ENCODE data around the gene RNPEPL1. TPM values are rescaled to one million over a fixed set of nuclear protein-coding genes. Genes with fewer than 3 reads are reported as not detected.

RNPEPL1 gene
- total RNA-seq, 4 donors from 2014 or later = 76.1 to 99.9 (median 78.6) TPM

DNA sequence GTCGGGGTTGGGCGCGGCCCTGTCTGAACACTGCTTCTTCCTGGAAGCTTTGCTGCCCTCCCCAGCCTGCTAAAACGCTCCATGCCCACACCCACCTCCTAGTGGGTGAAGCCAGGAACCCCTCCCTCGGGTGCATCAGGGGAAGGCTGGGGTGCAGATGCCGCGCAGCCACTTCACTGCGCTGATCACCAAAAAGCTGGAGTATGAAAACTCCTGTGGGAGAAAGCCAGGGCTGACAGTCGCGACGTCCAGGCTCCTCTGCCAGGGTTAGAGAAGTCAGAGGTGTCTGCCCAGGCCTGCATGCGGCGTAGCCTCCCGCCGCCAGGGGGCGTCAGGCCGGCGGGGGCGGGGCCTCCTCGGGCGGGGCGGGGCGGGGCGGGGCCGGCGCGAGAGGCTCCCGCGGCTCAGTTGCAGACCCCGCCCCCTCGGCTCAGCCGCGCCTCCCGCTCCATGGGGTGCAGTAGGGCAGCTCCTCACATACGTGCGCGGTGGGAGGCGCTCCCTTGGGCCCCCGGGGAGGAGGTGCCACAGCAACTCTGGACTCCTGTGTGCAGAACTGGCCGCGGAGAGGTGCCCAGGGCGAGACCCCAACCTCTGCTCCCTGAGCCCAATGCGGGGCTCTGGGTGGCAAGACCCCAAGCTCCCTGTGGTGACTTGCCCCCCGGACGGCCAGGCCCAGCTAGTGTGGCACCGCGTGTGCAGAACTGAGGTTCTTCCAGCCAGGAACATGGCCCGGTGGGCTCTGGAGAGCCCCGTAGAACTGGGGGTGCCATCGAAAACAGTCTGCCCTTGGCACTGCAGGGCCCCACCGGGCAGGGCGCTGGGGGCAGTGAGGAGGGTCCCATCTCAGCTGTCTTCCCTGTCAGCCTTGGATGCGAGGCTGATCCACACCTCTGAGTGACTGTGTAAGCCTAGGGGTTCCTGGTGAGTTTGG lies 1.8 kb upstream of the RNPEPL1 start:
- DNase-seq (ENCODE audit: low spot score in 2 of 2) = peak; percentile 90 to 99
- intact Hi-C loops (cut with DNase I; ENCODE audit: low total_unique reads) = no loop called here
- 3 to 15% methylated on average over 17 to 25 of the region's 53 CpGs for WGBS, 2 donors
- TF ChIP-seq POLR2A (IDR thresholded peaks at IDR 0.05) (no peak), CTCF (IDR thresholded peaks at IDR 0.05) (peak in 1 of 3 donors; percentile 50)
- no peak overlapping the region for H3K4me3 ChIP-seq (ENCODE audit: low read depth, poor library complexity, severe bottlenecking)

GRCh38 chr2:240567137-240567871 lies 980 bp upstream of the RNPEPL1 start:
- WGBS, 2 donors = 19 to 21% methylated on average over 22 to 26 of the region's 26 CpGs
- H3K4me3 ChIP-seq (ENCODE audit: low read depth, poor library complexity, severe bottlenecking) = peak overlapping the region; percentile 55
- TF ChIP-seq CTCF (IDR thresholded peaks at IDR 0.05) (no peak), POLR2A (IDR thresholded peaks at IDR 0.05) (no peak)
- intact Hi-C loops (cut with DNase I; ENCODE audit: low total_unique reads) = no loop called here
- DNase-seq (ENCODE audit: low spot score in 2 of 2) = peak; percentile 25 to 90

DNA sequence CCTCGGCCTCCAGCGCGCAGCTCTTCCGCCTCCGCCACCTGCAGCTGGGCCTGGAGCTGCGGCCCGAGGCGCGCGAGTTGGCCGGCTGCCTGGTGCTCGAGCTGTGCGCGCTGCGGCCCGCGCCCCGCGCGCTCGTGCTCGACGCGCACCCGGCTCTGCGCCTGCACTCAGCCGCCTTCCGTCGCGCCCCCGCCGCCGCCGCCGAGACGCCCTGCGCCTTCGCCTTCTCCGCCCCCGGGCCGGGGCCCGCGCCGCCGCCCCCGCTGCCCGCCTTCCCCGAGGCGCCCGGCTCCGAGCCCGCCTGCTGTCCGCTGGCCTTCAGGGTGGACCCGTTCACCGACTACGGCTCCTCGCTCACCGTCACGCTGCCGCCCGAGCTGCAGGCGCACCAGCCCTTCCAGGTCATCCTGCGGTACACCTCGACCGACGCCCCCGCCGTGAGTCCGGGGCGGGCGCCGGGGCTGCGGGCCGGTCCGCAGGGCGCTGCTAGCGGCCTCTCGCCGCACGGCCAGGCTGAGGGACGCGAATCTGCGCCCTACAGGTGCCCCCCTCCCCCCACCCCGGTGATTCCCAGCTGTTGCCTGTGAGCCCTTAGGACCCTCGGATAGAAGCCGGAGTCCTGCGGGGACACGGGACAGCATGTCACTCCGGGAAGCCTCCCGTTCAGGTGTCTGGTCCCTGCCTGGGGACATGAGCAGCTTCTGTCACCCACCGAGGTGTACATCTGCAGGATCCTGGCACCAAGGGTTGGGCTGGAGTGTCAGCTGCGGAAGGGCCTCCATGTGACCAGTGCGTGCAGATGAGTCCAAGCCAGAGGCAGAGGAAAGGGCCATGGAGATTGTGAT lies 616 bp downstream of the RNPEPL1 start:
- peak in 1 of 2 donors; percentile 88 for DNase-seq (ENCODE audit: low spot score in 2 of 2)
- WGBS, 2 donors = 1% methylated on average over 26 to 48 of the region's 93 CpGs
- TF ChIP-seq CTCF (IDR thresholded peaks at IDR 0.05) (no peak), POLR2A (IDR thresholded peaks at IDR 0.05) (no peak)
- intact Hi-C loops (cut with DNase I; ENCODE audit: low total_unique reads) = no loop called here
- H3K4me3 ChIP-seq (ENCODE audit: low read depth, poor library complexity, severe bottlenecking) = peak overlapping the region; percentile 57

GRCh38 chr2:240569523-240569997 lies 1.3 kb downstream of the RNPEPL1 start:
- no peak for DNase-seq (ENCODE audit: low spot score in 2 of 2)
- H3K4me3 ChIP-seq (ENCODE audit: low read depth, poor library complexity, severe bottlenecking) = peak overlapping the region; percentile 57
- intact Hi-C loops (cut with DNase I; ENCODE audit: low total_unique reads) = no loop called here
- WGBS, 2 donors = 76 to 95% methylated on average over 5 of the region's 9 CpGs
- TF ChIP-seq CTCF (IDR thresholded peaks at IDR 0.05) (no peak), POLR2A (IDR thresholded peaks at IDR 0.05) (no peak)

DNA sequence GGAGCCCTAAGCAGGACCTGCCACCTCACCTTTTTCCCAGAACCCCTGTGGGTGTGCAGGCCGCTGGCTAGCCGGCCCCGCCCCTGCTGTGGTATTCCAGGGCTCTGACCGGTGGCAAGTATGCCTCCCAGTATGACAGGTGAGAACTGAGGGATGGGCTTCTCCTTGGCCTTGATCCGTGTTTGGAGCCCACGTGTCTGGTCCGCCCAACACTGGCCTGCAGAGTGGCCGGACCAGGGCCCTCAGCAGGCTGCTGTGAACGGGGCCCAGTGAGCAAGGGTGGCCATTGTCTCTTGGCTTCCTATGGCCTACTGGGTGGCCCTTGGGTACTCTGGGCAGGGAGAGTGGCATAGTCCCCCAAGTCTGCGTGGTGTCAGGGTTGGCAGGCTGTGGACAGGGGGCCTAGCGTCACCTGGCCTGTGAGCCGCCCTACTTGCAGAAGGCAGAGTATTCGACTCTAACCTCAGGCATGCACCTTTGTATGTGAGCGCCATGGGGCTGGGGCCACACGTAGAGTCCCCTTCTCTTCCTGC lies 1.8 kb downstream of the RNPEPL1 start:
- DNase-seq (ENCODE audit: low spot score in 2 of 2) = peak in 1 of 2 donors; percentile 83
- H3K4me3 ChIP-seq (ENCODE audit: low read depth, poor library complexity, severe bottlenecking) = no peak overlapping the region
- 82 to 85% methylated on average over 10 to 15 of the region's 15 CpGs for WGBS, 2 donors
- TF ChIP-seq CTCF (IDR thresholded peaks at IDR 0.05) = no peak
- intact Hi-C loops (cut with DNase I; ENCODE audit: low total_unique reads) = no loop called here

Data from lower leg skin (tissue), 4 donors.